Measurements from ENCODE around the gene GNB4. TPM values are rescaled to one million over a fixed set of nuclear protein-coding genes. Genes with fewer than 3 reads are reported as not detected.

GNB4 gene
- total and polyA plus RNA-seq, 10 of the 15 experiments (the other 5 are each of a cell fraction or from before 2014, with no cell fraction given), result 0.14 to 3.4 (median 1.8) TPM

DNA sequence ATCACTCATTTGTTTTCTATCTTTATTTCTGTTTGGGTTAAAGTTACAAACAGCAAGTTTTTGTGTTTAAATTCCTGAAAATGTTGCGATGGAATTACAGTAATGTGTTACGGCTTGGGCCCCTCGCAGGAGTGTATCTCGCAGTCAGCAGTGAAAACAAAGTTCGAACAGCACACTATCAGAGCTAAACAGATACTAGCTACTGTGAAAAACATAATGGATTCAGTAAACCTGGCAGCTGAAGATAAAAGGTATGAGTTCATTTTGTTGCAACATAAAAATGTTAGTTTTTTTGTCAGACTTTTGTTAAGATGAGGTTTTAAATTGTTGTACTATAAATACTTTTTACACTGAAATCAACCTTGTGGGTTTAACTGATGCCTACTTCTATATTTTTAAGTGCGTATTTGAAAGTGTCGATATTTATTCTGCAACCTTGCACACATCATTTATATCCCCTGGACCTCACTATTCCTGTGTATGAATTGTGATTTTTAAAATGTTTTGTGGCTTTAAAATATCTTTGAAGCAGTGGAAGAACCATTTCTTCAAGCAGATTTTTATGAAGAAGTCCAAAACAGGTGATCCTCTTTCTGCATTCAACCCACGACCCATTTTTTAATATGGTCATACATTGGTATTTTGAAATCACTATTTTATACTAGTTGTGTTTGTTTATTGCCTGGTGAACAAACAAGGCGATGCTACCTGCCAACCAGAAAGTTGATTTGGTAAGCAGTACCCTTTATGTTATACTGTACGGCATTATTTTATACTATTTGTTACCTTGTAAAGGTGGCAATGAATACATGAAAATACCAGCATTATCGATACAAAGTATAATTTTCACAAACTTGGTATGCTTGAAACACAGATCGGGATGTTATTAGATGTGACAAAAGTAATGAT lies 75.9 kb downstream of the GNB4 start:
- no TSS peak for BruUV-seq (replicated peaks)
- TF ChIP-seq TCF3 (IDR thresholded peaks at IDR 0.05; ENCODE audit: borderline replicate concordance, insufficient read depth, low read depth, low read length) (no peak), NFYA (IDR thresholded peaks at IDR 0.05; ENCODE audit: borderline replicate concordance, low read depth, low read length) (no peak), SP1 (IDR thresholded peaks at IDR 0.05; ENCODE audit: low read depth, low read length) (no peak), NRF1 (conservative IDR thresholded peaks at IDR 0.05; ENCODE audit: low read depth, low read length) (no peak), IRF4 (IDR thresholded peaks at IDR 0.05; ENCODE audit: low read depth, low read length) (no peak), YY1 (IDR thresholded peaks at IDR 0.05; ENCODE audit: low read depth, low read length) (no peak), SMAD1 (IDR thresholded peaks at IDR 0.05; ENCODE audit: low read depth, partially characterized antibody) (no peak), BHLHE40 (IDR thresholded peaks at IDR 0.05; ENCODE audit: borderline replicate concordance in 1 of 2, low read depth in 2 of 2, low read length in 1 of 2) (no peak), MYB (IDR thresholded peaks at IDR 0.05; ENCODE audit: borderline replicate concordance, low read depth, low read length) (no peak), NBN (IDR thresholded peaks at IDR 0.05) (no peak), TARDBP (IDR thresholded peaks at IDR 0.05; ENCODE audit: borderline replicate concordance) (no peak), CREM (IDR thresholded peaks at IDR 0.05; ENCODE audit: low read depth) (no peak), RCOR1 (conservative IDR thresholded peaks at IDR 0.05; ENCODE audit: low read depth, low read length) (no peak), CBX3 (IDR thresholded peaks at IDR 0.05; ENCODE audit: borderline replicate concordance, low read depth) (no peak), SREBF1 (IDR thresholded peaks at IDR 0.05; ENCODE audit: low read length) (no peak), POLR2AphosphoS5 (IDR thresholded peaks at IDR 0.05; ENCODE audit: low read length) (no peak)
- TF ChIP-seq, protein P1, sequence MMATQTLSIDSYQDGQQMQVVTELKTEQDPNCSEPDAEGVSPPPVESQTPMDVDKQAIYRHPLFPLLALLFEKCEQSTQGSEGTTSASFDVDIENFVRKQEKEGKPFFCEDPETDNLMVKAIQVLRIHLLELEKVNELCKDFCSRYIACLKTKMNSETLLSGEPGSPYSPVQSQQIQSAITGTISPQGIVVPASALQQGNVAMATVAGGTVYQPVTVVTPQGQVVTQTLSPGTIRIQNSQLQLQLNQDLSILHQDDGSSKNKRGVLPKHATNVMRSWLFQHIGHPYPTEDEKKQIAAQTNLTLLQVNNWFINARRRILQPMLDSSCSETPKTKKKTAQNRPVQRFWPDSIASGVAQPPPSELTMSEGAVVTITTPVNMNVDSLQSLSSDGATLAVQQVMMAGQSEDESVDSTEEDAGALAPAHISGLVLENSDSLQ (IDR thresholded peaks at IDR 0.05), result no peak
- TF ChIP-seq, protein P2, sequence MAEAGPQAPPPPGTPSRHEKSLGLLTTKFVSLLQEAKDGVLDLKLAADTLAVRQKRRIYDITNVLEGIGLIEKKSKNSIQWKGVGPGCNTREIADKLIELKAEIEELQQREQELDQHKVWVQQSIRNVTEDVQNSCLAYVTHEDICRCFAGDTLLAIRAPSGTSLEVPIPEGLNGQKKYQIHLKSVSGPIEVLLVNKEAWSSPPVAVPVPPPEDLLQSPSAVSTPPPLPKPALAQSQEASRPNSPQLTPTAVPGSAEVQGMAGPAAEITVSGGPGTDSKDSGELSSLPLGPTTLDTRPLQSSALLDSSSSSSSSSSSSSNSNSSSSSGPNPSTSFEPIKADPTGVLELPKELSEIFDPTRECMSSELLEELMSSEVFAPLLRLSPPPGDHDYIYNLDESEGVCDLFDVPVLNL (IDR thresholded peaks at IDR 0.05; ENCODE audit: low read depth, low read length), result no peak
- in situ Hi-C loops (cut with MboI) (no loop called here), intact Hi-C loops (cut with micrococcal nuclease; ENCODE audit: unreplicated experiment) (no loop called here)
- DNase-seq (ENCODE audit: low read depth, low spot score), result no peak
- Histone ChIP-seq H3K4me3 (no peak overlapping the region), H3K79me2 (ENCODE audit: control insufficient read depth, insufficient read depth, low read length) (no peaks in the 10 kb centered on the region), H3K9me3 (replicated peaks; ENCODE audit: control insufficient read depth, insufficient read depth, low read length) (no peaks in the 10 kb centered on the region), H3K27ac (ENCODE audit: control insufficient read depth, insufficient read depth) (no peak overlapping the region), H3K36me3 (ENCODE audit: control insufficient read depth in 2 of 2, insufficient read depth in 2 of 2, low read length in 1 of 2) (peaks cover 8 to 41% of the 10 kb centered on the region in 2 experiments), H4K20me1 (ENCODE audit: control insufficient read depth, insufficient read depth) (no peaks in the 10 kb centered on the region), H3K4me1 (ENCODE audit: control insufficient read depth, insufficient read depth, low read length) (no peaks in the 10 kb centered on the region), H2AFZ (ENCODE audit: control insufficient read depth, low read depth, low read length) (no peak overlapping the region), H3K4me2 (ENCODE audit: control insufficient read depth, insufficient read depth) (no peak overlapping the region), H3K9ac (ENCODE audit: control insufficient read depth, insufficient read depth, low read length) (no peak overlapping the region), H3K27me3 (replicated peaks in 1 of 2; ENCODE audit: control insufficient read depth in 2 of 2, insufficient read depth in 2 of 2, low read length in 1 of 2) (no peaks in the 10 kb centered on the region)
- ChIA-PET CTCF (interaction anchor here (1.0 to 1.1 kb wide), 2 partner anchors 51 to 54 kb away, joined by 3 to 4 read pairs; no protein-coding TSS in a partner anchor), SMC1A (ENCODE audit: uncharacterized antibody, unreplicated experiment) (interaction anchor here (0.9 to 2.9 kb wide), 4 partner anchors 15 to 63 kb away, joined by 3 to 9 read pairs (median 3); partner anchors contain the start of gene MFN1), POLR2A (no interaction called here), RAD21 (ENCODE audit: unreplicated experiment) (no interaction called here)
- 95% methylated on average over 12 of the region's 12 CpGs for WGBS (ENCODE audit: insufficient coverage, insufficient replicate concordance, low lambda C conversion rate, missing lambda C conversion rate)
- no peak for FAIRE-seq
- ATAC-seq, result no peak

All from GM12878 (cell line).